Sigmoid colon (tissue), 4 donors: Measurements from ENCODE around the gene KRTAP22-2.

Experiments
- EP300 ChIP-seq, 4 donors: sonication (generic); formaldehyde crosslinking; IDR thresholded peaks; one replicate each; pipeline ENCODE4 v1.6.1; 2017; ENCODE audit warnings: antibody characterized with exemption in 4 of 4
- POLR2A ChIP-seq, 2 donors: fragments of 450-650 bp; IDR thresholded peaks; one replicate each; pipeline ENCODE4 v1.6.1; 2016; ENCODE audit warnings: antibody characterized with exemption in 2 of 2, mild to moderate bottlenecking in 2 of 2, moderate library complexity in 2 of 2
- POLR2AphosphoS5 ChIP-seq, 4 donors: sonication (generic); formaldehyde crosslinking; IDR thresholded peaks; one replicate each; pipeline ENCODE4 v1.6.1; 2017; ENCODE audit warnings: antibody characterized with exemption in 4 of 4
- TF ChIP-seq, protein P1 (sequence below), 4 experiments: fragments of 450-650 bp in 3 of 4; fragments of 200-600 bp in 1 of 4; IDR thresholded peaks; one replicate each; pipeline ENCODE4 v1.5.1; 2016 to 2019; ENCODE audit warnings: antibody characterized with exemption in 4 of 4, mild to moderate bottlenecking in 3 of 4, moderate library complexity in 2 of 4

DNA sequence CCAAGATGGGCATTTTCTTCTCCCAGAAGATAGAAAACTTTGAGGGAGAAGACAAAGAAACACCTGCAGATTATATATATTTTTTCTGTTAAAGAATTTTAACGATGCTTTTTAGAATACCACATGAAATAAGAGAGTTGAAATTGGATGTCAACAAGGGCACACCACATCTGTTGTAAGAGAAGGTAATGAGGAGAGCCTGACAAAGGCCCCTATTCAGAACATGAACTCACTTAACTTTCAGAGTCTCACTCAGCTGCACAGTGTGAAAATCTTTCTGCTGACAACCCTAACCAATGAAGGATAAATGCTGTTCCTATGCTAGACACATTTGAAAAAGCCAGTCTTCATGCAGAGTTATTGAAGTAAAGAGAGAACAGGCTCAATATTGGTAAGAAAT, 7.3 kb downstream of the KRTAP22-2 start:
- TF ChIP-seq, protein P1, sequence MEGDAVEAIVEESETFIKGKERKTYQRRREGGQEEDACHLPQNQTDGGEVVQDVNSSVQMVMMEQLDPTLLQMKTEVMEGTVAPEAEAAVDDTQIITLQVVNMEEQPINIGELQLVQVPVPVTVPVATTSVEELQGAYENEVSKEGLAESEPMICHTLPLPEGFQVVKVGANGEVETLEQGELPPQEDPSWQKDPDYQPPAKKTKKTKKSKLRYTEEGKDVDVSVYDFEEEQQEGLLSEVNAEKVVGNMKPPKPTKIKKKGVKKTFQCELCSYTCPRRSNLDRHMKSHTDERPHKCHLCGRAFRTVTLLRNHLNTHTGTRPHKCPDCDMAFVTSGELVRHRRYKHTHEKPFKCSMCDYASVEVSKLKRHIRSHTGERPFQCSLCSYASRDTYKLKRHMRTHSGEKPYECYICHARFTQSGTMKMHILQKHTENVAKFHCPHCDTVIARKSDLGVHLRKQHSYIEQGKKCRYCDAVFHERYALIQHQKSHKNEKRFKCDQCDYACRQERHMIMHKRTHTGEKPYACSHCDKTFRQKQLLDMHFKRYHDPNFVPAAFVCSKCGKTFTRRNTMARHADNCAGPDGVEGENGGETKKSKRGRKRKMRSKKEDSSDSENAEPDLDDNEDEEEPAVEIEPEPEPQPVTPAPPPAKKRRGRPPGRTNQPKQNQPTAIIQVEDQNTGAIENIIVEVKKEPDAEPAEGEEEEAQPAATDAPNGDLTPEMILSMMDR (IDR thresholded peaks at IDR 0.05), result no peak
- no peak for TF ChIP-seq POLR2A (IDR thresholded peaks at IDR 0.05)
- no peak for TF ChIP-seq POLR2AphosphoS5 (IDR thresholded peaks at IDR 0.05)
- TF ChIP-seq EP300 (IDR thresholded peaks at IDR 0.05), result no peak
